Mammary epithelial cell (primary cell): ENCODE measurements around the gene ADORA2A.

ENCODE experiments used
- CTCF ChIP-seq, 2 donors: IDR thresholded peaks in 1 of 2; conservative IDR thresholded peaks in 1 of 2; 2 replicates each; pipeline ENCODE4 v1.5.1; 2011 to 2012; ENCODE audit warnings: inconsistent platforms in 2 of 2, low read length in 2 of 2, mild to moderate bottlenecking in 2 of 2, control low read depth in 1 of 2, low read depth in 1 of 2; ENCODE audit not compliant: insufficient read depth in 1 of 2; ENCODE audit errors: extremely low read depth in 1 of 2
- EZH2 ChIP-seq: IDR thresholded peaks from 2 replicates; pipeline ENCODE4 v1.6.1; 2012; ENCODE audit warnings: low read length, inconsistent platforms, borderline replicate concordance

DNA sequence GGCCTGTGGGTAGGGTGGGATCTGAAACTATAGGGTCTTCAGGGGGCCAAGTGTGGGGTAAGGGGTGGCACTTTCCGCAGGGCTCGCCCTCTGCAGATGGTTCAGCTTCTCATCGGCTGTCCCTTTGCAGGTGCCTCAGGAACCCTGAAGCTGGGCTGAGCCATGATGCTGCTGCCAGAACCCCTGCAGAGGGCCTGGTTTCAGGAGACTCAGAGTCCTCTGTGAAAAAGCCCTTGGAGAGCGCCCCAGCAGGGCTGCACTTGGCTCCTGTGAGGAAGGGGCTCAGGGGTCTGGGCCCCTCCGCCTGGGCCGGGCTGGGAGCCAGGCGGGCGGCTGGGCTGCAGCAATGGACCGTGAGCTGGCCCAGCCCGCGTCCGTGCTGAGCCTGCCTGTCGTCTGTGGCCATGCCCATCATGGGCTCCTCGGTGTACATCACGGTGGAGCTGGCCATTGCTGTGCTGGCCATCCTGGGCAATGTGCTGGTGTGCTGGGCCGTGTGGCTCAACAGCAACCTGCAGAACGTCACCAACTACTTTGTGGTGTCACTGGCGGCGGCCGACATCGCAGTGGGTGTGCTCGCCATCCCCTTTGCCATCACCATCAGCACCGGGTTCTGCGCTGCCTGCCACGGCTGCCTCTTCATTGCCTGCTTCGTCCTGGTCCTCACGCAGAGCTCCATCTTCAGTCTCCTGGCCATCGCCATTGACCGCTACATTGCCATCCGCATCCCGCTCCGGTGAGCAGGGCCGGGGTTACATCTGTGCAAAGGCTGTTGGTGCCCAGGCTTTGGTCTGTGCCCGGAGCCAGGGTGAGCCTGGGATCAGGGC is 5.8 kb downstream of the ADORA2A start:
- TF ChIP-seq CTCF (conservative IDR thresholded peaks at IDR 0.05 in 1 of 2, IDR thresholded peaks at IDR 0.05 in 1 of 2; ENCODE audit: extremely low read depth in 1 of 2, insufficient read depth in 1 of 2, low read depth in 1 of 2, low read length in 2 of 2) (no peak), EZH2 (no peak)
